Coronary artery (tissue), 2 donors: Measurements from ENCODE around the gene SVBP.

Experiments used
- DNase-seq: peaks from one replicate; pipeline ENCODE4 v3.0.0-alpha.2; 2017; ENCODE audit warnings: low spot score
- H3K27ac ChIP-seq, 2 donors: fragments of 200-600 bp; sonication (generic); one replicate each; pipeline ENCODE4 v1.5.1; 2016 to 2019
- H3K4me3 ChIP-seq: fragments of 200-600 bp; sonication (generic); 2 replicates; pipeline ENCODE4 v1.5.1; 2016; ENCODE audit warnings: mild to moderate bottlenecking, moderate library complexity
- CTCF ChIP-seq: fragments of 200-600 bp; sonication (generic); IDR thresholded peaks from one replicate; pipeline ENCODE4 v1.5.1; 2019; ENCODE audit warnings: antibody characterized with exemption

SVBP gene

GRCh38 chr1:42847111-42847595 is 30.0 kb upstream of the SVBP start:
- no peak for TF ChIP-seq CTCF
- peak overlapping the region; percentile 74 to 91 for H3K27ac ChIP-seq
- H3K4me3 ChIP-seq = peak overlapping the region; percentile 97
- DNase-seq = no peak

- no peak for TF ChIP-seq CTCF
- Histone ChIP-seq H3K27ac (peak within 1 kb of the TSS; percentile 74 to 91), H3K4me3 (peak within 1 kb of the TSS; percentile 97)
- peak; percentile 96 for DNase-seq
Measured at GRCh38 chr1:42846257-42847110, 29.3 kb upstream of the SVBP start, which contains the start of gene ZNF691. Gene ZNF691, plus strand, starts transcription at chr1:42846613. Its CDS starts 3,046 bp downstream, at chr1:42849659.

- Histone ChIP-seq H3K4me3 (peak overlapping the region; percentile 97), H3K27ac (peak overlapping the region in 1 of 2 donors; percentile 11)
- TF ChIP-seq CTCF = no peak
- DNase-seq = no peak
Measured at GRCh38 chr1:42845866-42846256, 28.7 kb upstream of the SVBP start.

GRCh38 chr1:42845193-42845592 is 28.0 kb upstream of the SVBP start:
- no peak for TF ChIP-seq CTCF
- Histone ChIP-seq H3K27ac (no peak overlapping the region), H3K4me3 (no peak overlapping the region)
- DNase-seq = no peak

- H3K4me3 ChIP-seq = no peak overlapping the region
- DNase-seq = no peak
- TF ChIP-seq CTCF = no peak
- H3K27ac ChIP-seq = no peak overlapping the region
Measured at GRCh38 chr1:42844592-42845140, 27.5 kb upstream of the SVBP start.

- Histone ChIP-seq H3K4me3 (no peak overlapping the region), H3K27ac (no peak overlapping the region)
- DNase-seq = no peak
- no peak for TF ChIP-seq CTCF
Measured at GRCh38 chr1:42841440-42842147, 24.4 kb upstream of the SVBP start.
